ENCODE measurements around the gene PCNP. TPM values are rescaled to one million over a fixed set of nuclear protein-coding genes. Genes with fewer than 3 reads are reported as not detected.
"Not testable (repeated sequence)": the region's sequence is repeated elsewhere in the genome, so short reads cannot be mapped to it uniquely, and the experiment has no call there.

The PCNP gene
- polyA plus RNA-seq, 1 donor from 2014 or later: 280 TPM

DNA sequence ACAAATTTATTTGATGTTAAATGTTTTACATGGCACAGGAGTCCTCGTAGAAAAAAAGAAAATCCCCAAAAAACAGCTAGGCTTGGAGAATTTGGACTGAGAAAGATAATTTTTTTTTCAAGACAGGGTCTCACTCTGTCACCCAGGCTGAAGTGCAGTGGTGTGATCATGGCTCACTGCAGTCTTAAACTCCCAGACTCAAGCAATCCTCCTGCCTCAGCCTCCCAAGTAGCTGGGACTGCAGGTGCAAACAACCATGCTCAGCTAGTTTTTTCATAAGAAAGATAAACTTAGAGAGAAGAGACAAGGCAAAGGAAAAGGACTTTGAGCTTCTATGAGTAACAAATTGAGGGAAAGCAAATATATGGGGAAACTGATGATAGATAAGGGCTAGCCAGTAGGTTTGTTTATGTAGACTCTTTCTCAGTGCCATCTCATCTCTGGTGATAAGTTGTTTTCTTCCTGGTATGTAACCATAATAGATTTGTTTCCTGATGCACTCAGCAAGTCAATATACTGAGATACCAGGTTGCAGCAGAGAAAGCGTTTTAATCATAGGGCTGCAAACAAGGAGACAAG lies 25.4 kb upstream of the PCNP start:
- Histone ChIP-seq H3K9ac (ENCODE audit: low read length) (no peak overlapping the region), H3K27ac (ENCODE audit: low read length) (no peak overlapping the region), H3K4me3 (ENCODE audit: low read length) (no peak overlapping the region), H3K4me2 (ENCODE audit: low read length) (no peak overlapping the region), H3K79me2 (replicated peaks; ENCODE audit: insufficient read depth, low read length) (no peaks in the 10 kb centered on the region), H3K36me3 (ENCODE audit: insufficient read depth, low read length) (no peaks in the 10 kb centered on the region), H3K9me3 (ENCODE audit: low read length) (no peaks in the 10 kb centered on the region), H3F3A (ENCODE audit: insufficient read depth, low read length, poor library complexity, severe bottlenecking) (no peaks in the 10 kb centered on the region), H3K9me2 (ENCODE audit: insufficient read depth, low read length) (no peaks in the 10 kb centered on the region), H4K20me1 (ENCODE audit: insufficient read depth) (no peaks in the 10 kb centered on the region), H2AFZ (ENCODE audit: low read depth, low read length) (no peak overlapping the region), H3K27me3 (ENCODE audit: insufficient read depth, low read depth, low read length) (no peaks in the 10 kb centered on the region)
- TF ChIP-seq TAF1 (IDR thresholded peaks at IDR 0.05; ENCODE audit: low read depth) (no peak), POLR2AphosphoS5 (IDR thresholded peaks at IDR 0.05) (no peak), MXI1 (conservative IDR thresholded peaks at IDR 0.05; ENCODE audit: poor library complexity, severe bottlenecking) (no peak), REST (IDR thresholded peaks at IDR 0.05; ENCODE audit: borderline replicate concordance) (no peak), SMC3 (conservative IDR thresholded peaks at IDR 0.05; ENCODE audit: poor library complexity) (no peak), EZH2 (IDR thresholded peaks at IDR 0.05; ENCODE audit: borderline replicate concordance, insufficient read depth, low read length, poor library complexity, severe bottlenecking) (no peak), EP300 (conservative IDR thresholded peaks at IDR 0.05; ENCODE audit: poor library complexity, severe bottlenecking) (no peak), RAD21 (conservative IDR thresholded peaks at IDR 0.05) (no peak)
- TF ChIP-seq, protein P1, sequence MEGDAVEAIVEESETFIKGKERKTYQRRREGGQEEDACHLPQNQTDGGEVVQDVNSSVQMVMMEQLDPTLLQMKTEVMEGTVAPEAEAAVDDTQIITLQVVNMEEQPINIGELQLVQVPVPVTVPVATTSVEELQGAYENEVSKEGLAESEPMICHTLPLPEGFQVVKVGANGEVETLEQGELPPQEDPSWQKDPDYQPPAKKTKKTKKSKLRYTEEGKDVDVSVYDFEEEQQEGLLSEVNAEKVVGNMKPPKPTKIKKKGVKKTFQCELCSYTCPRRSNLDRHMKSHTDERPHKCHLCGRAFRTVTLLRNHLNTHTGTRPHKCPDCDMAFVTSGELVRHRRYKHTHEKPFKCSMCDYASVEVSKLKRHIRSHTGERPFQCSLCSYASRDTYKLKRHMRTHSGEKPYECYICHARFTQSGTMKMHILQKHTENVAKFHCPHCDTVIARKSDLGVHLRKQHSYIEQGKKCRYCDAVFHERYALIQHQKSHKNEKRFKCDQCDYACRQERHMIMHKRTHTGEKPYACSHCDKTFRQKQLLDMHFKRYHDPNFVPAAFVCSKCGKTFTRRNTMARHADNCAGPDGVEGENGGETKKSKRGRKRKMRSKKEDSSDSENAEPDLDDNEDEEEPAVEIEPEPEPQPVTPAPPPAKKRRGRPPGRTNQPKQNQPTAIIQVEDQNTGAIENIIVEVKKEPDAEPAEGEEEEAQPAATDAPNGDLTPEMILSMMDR (IDR thresholded peaks at IDR 0.05; ENCODE audit: poor library complexity, severe bottlenecking): no peak

GRCh38 chr3:101549473-101549872 lies 24.5 kb upstream of the PCNP start:
- Histone ChIP-seq H3K4me3 (ENCODE audit: low read length) (no peak overlapping the region), H4K20me1 (ENCODE audit: insufficient read depth) (no peaks in the 10 kb centered on the region), H3K36me3 (ENCODE audit: insufficient read depth, low read length) (no peaks in the 10 kb centered on the region), H3K4me2 (ENCODE audit: low read length) (no peak overlapping the region), H3K27me3 (ENCODE audit: insufficient read depth, low read depth, low read length) (no peaks in the 10 kb centered on the region), H3K9me2 (ENCODE audit: insufficient read depth, low read length) (no peaks in the 10 kb centered on the region), H3F3A (ENCODE audit: insufficient read depth, low read length, poor library complexity, severe bottlenecking) (no peaks in the 10 kb centered on the region), H3K79me2 (replicated peaks; ENCODE audit: insufficient read depth, low read length) (no peaks in the 10 kb centered on the region), H3K9me3 (ENCODE audit: low read length) (no peaks in the 10 kb centered on the region), H2AFZ (ENCODE audit: low read depth, low read length) (no peak overlapping the region), H3K27ac (ENCODE audit: low read length) (no peak overlapping the region), H3K9ac (ENCODE audit: low read length) (no peak overlapping the region)
- no peak for TF ChIP-seq REST (IDR thresholded peaks at IDR 0.05; ENCODE audit: borderline replicate concordance)
- TF ChIP-seq, protein P1 (IDR thresholded peaks at IDR 0.05; ENCODE audit: poor library complexity, severe bottlenecking): no peak
- no peak for TF ChIP-seq MXI1 (conservative IDR thresholded peaks at IDR 0.05; ENCODE audit: poor library complexity, severe bottlenecking)
- TF ChIP-seq SMC3 (conservative IDR thresholded peaks at IDR 0.05; ENCODE audit: poor library complexity): no peak
- TF ChIP-seq EP300 (conservative IDR thresholded peaks at IDR 0.05; ENCODE audit: poor library complexity, severe bottlenecking): no peak
- no peak for TF ChIP-seq EZH2 (IDR thresholded peaks at IDR 0.05; ENCODE audit: borderline replicate concordance, insufficient read depth, low read length, poor library complexity, severe bottlenecking)

DNA sequence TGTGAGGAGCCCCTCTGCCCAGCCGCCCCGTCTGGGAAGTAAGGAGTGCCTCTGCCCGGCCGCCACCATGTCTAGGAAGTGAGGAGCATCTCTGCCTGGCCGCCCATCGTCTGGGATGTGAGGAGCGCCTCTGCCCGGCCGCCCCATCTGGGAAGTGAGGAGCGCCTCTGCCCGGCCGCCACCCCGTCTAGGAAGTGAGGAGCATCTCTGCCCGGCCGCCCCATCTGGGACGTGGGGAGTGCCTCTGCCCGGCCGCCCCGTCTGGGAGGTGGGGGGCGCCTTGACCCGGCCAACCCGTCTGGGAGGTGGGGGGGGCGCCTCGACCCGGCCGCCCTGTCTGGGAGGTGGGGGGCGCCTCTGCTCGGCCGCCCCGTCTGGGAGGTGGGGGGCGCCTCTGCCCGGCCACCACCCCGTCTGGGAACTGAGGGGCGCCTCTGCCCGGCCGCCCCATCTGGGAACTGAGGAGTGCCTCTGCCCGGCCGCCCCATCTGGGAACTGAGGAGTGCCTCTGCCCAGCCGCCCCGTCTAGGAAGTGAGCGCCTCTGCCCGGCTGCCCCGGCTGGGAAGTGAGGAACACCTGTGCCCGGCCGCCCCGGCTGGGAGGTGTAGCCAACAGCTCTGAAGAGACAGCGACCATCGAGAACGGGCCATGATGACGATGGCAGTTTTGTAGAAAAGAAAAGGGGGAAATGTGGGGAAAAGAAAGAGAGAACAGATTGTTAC lies 22.5 kb upstream of the PCNP start:
- H3K9ac ChIP-seq (ENCODE audit: low read length); H4K20me1 ChIP-seq (ENCODE audit: insufficient read depth); H3F3A ChIP-seq (ENCODE audit: insufficient read depth, low read length, poor library complexity, severe bottlenecking); H3K9me2 ChIP-seq (ENCODE audit: insufficient read depth, low read length); H3K79me2 ChIP-seq (replicated peaks; ENCODE audit: insufficient read depth, low read length); H3K4me3 ChIP-seq (ENCODE audit: low read length); H3K4me2 ChIP-seq (ENCODE audit: low read length); H2AFZ ChIP-seq (ENCODE audit: low read depth, low read length); H3K27me3 ChIP-seq (ENCODE audit: insufficient read depth, low read depth, low read length); H3K9me3 ChIP-seq (ENCODE audit: low read length); H3K36me3 ChIP-seq (ENCODE audit: insufficient read depth, low read length); H3K27ac ChIP-seq (ENCODE audit: low read length): not testable (repeated sequence)
